H9 (cell line): ENCODE data around the gene TRAF3. TPM values are rescaled to one million over a fixed set of nuclear protein-coding genes. Genes with fewer than 3 reads are reported as not detected.

Experiments
- DNase-seq: peaks from one replicate; pipeline ENCODE4 v3.0.0-alpha.2; 2017
- H2AFZ ChIP-seq: one replicate; pipeline ENCODE4 v1.6.1; 2013; ENCODE audit warnings: mild to moderate bottlenecking, low read length, control low read depth, moderate library complexity
- H2AK5ac ChIP-seq: 2 replicates; pipeline ENCODE4 v1.6.1; 2013; ENCODE audit warnings: low read length, control low read depth, mixed read lengths; ENCODE audit not compliant: insufficient read length
- H2BK120ac ChIP-seq: one replicate; pipeline ENCODE4 v1.6.1; 2013; ENCODE audit warnings: low read depth, mild to moderate bottlenecking, low read length, control low read depth, inconsistent platforms; ENCODE audit not compliant: poor library complexity, severe bottlenecking
- H2BK12ac ChIP-seq: 2 replicates; pipeline ENCODE4 v1.6.1; 2013; ENCODE audit warnings: low read length, control low read depth, mixed read lengths, low read depth; ENCODE audit not compliant: insufficient read length
- H2BK15ac ChIP-seq: 2 replicates; pipeline ENCODE4 v1.6.1; 2013; ENCODE audit warnings: low read depth, low read length, control low read depth
- H2BK20ac ChIP-seq: one replicate; pipeline ENCODE4 v1.6.1; 2013; ENCODE audit warnings: low read depth, mild to moderate bottlenecking, low read length, control low read depth, inconsistent platforms; ENCODE audit not compliant: poor library complexity, severe bottlenecking
- H2BK5ac ChIP-seq: 2 replicates; pipeline ENCODE4 v1.6.1; 2013; ENCODE audit warnings: low read length, control low read depth, mixed read lengths; ENCODE audit not compliant: insufficient read length
- H3K14ac ChIP-seq: 2 replicates; pipeline ENCODE4 v1.6.1; 2013; ENCODE audit warnings: low read length, control low read depth; ENCODE audit not compliant: insufficient read depth
- H3K18ac ChIP-seq: 2 replicates; pipeline ENCODE4 v1.6.1; 2013; ENCODE audit warnings: low read depth, mild to moderate bottlenecking, mixed read lengths, low read length, control low read depth; ENCODE audit not compliant: insufficient read length
- H3K23ac ChIP-seq: 2 replicates; pipeline ENCODE4 v1.6.1; 2013; ENCODE audit warnings: low read length, control low read depth, mixed read lengths, low read depth; ENCODE audit not compliant: insufficient read length
- H3K23me2 ChIP-seq: 2 replicates; pipeline ENCODE4 v1.6.1; 2013; ENCODE audit warnings: low read depth, mild to moderate bottlenecking, mixed read lengths, low read length, control low read depth; ENCODE audit not compliant: insufficient read length, poor library complexity, severe bottlenecking
- H3K27ac ChIP-seq: 2 replicates; pipeline ENCODE4 v1.5.1; 2013; ENCODE audit warnings: low read length, control low read depth, mixed read lengths, low read depth; ENCODE audit not compliant: insufficient read length
- H3K27me3 ChIP-seq: 2 replicates; pipeline ENCODE4 v1.6.1; 2013; ENCODE audit warnings: low read length, control low read depth, inconsistent platforms; ENCODE audit not compliant: insufficient read depth
- H3K4ac ChIP-seq: 2 replicates; pipeline ENCODE4 v1.6.1; 2013; ENCODE audit warnings: low read depth, mild to moderate bottlenecking, control low read depth, inconsistent platforms, low read length, moderate library complexity
- H3K4me1 ChIP-seq: 2 replicates; pipeline ENCODE4 v1.6.1; 2013; ENCODE audit warnings: low read length, control low read depth, inconsistent platforms; ENCODE audit not compliant: insufficient read depth
- H3K4me2 ChIP-seq: 2 replicates; pipeline ENCODE4 v1.6.1; 2013; ENCODE audit warnings: low read length, control low read depth, mixed read lengths; ENCODE audit not compliant: insufficient read length, insufficient read depth
- H3K56ac ChIP-seq: 2 replicates; pipeline ENCODE4 v1.6.1; 2013; ENCODE audit warnings: low read depth, mild to moderate bottlenecking, mixed read lengths, low read length, control low read depth; ENCODE audit not compliant: insufficient read length
- H3K79me1 ChIP-seq: 2 replicates; pipeline ENCODE4 v1.6.1; 2013; ENCODE audit warnings: low read depth, mild to moderate bottlenecking, moderate library complexity, low read length, control low read depth, inconsistent platforms; ENCODE audit not compliant: insufficient read depth, poor library complexity, severe bottlenecking
- H3K79me2 ChIP-seq: 2 replicates; pipeline ENCODE4 v1.6.1; 2013; ENCODE audit warnings: low read length, control low read depth, inconsistent platforms; ENCODE audit not compliant: insufficient read depth
- H3K9ac ChIP-seq: 2 replicates; pipeline ENCODE4 v1.6.1; 2013; ENCODE audit warnings: low read length, control low read depth, mixed read lengths; ENCODE audit not compliant: insufficient read length; ENCODE audit errors: extremely low read depth
- H3K9me3 ChIP-seq: one replicate; pipeline ENCODE4 v1.6.1; 2013; ENCODE audit warnings: low read depth, low read length, inconsistent platforms; ENCODE audit not compliant: control insufficient read depth
- H3T11ph ChIP-seq: one replicate; pipeline ENCODE4 v1.6.1; 2013; ENCODE audit warnings: mild to moderate bottlenecking, low read length, control low read depth, inconsistent platforms
- H4K20me1 ChIP-seq: one replicate; pipeline ENCODE4 v1.6.1; 2013; ENCODE audit not compliant: control insufficient read depth, insufficient read length, insufficient read depth
- H4K5ac ChIP-seq: 2 replicates; pipeline ENCODE4 v1.6.1; 2013; ENCODE audit warnings: low read depth, mild to moderate bottlenecking, mixed read lengths, low read length, control low read depth; ENCODE audit not compliant: insufficient read length
- H4K8ac ChIP-seq: replicated peaks from 2 replicates; pipeline ENCODE4 v1.6.1; 2013; ENCODE audit warnings: low read length, control low read depth, mixed read lengths, low read depth; ENCODE audit not compliant: insufficient read length
- H4K91ac ChIP-seq: 2 replicates; pipeline ENCODE4 v1.6.1; 2013; ENCODE audit warnings: low read depth, mild to moderate bottlenecking, moderate library complexity, mixed read lengths, low read length, control low read depth; ENCODE audit not compliant: insufficient read length
- H3K27ac Mint-ChIP-seq, 3 experiments: 2 replicates in 2 of 3; 3 replicates in 1 of 3; pipeline ENCODE4 v1.8.0; 2020 to 2021; ENCODE audit warnings: mixed read lengths in 3 of 3, mild to moderate bottlenecking in 1 of 3, moderate library complexity in 1 of 3
- H3K27me3 Mint-ChIP-seq: 2 replicates; pipeline ENCODE4 v1.8.0; 2021; ENCODE audit warnings: low read depth, mild to moderate bottlenecking, moderate library complexity, mixed read lengths
- H3K36me3 Mint-ChIP-seq, 3 experiments: 2 replicates in 2 of 3; 3 replicates in 1 of 3; pipeline ENCODE4 v1.8.0; 2020 to 2021; ENCODE audit warnings: low read depth in 3 of 3, mixed read lengths in 3 of 3; ENCODE audit not compliant: insufficient read depth in 1 of 3
- H3K4me1 Mint-ChIP-seq, 2 experiments: 2 replicates each; pipeline ENCODE4 v1.8.0; 2020; ENCODE audit warnings: mixed read lengths in 2 of 2
- H3K4me3 Mint-ChIP-seq, 2 experiments: 2 replicates in 1 of 2; 3 replicates in 1 of 2; pipeline ENCODE4 v1.8.0; 2020 to 2021; ENCODE audit warnings: mild to moderate bottlenecking in 2 of 2, mixed read lengths in 2 of 2, moderate library complexity in 1 of 2
- H3K9me3 Mint-ChIP-seq, 2 experiments: 2 replicates in 1 of 2; 3 replicates in 1 of 2; pipeline ENCODE4 v1.8.0; 2020; ENCODE audit warnings: mild to moderate bottlenecking in 2 of 2, mixed read lengths in 2 of 2, moderate library complexity in 1 of 2
- CTCF ChIP-seq: fragments of 200-600 bp; sonication (generic); conservative IDR thresholded peaks from 3 replicates; pipeline ENCODE4 v1.8.0; 2021; ENCODE audit warnings: antibody characterized with exemption, mild to moderate bottlenecking
- whole genome bisulfite sequencing: extraction: QIAGEN DNeasy Blood & Tissue Kit; methylation state at CpG from one replicate; pipeline ENCODE4 v1.1.7; 2013; ENCODE audit warnings: missing lambda C conversion rate, low lambda C conversion rate, mixed read lengths; ENCODE audit not compliant: insufficient read length; ENCODE audit errors: extremely low coverage; 5-methylcytosine and 5-hydroxymethylcytosine counted together
- total RNA-seq: library from RNA; stranded (reverse); gene quantifications from 2 replicates; pipeline ENCODE4 v1.2.1, GENCODE V29; 2021

TRAF3 gene
- total RNA-seq, 1 experiment from 2014 or later, result 9.6 TPM

GRCh38 chr14:102873131-102873530 is 95.9 kb downstream of the TRAF3 start:
- Histone ChIP-seq H2BK12ac (no peak overlapping the region), H3K4ac (no peak overlapping the region), H2BK15ac (no peak overlapping the region), H2AFZ (no peak overlapping the region), H2BK5ac (no peak overlapping the region), H3K4me2 (no peak overlapping the region), H3K79me1 (no peaks in the 10 kb centered on the region), H3K27me3 (no peaks in the 10 kb centered on the region), H3K23ac (no peak overlapping the region), H3K56ac (no peak overlapping the region), H3K79me2 (no peaks in the 10 kb centered on the region), H3K9ac (no peak overlapping the region), H3K9me3 (no peaks in the 10 kb centered on the region), H3K14ac (no peak overlapping the region), H4K5ac (no peak overlapping the region), H3T11ph (no peak overlapping the region), H2AK5ac (no peak overlapping the region), H3K4me1 (no peaks in the 10 kb centered on the region), H4K20me1 (no peaks in the 10 kb centered on the region), H3K23me2 (no peaks in the 10 kb centered on the region), H3K27ac (no peak overlapping the region), H2BK20ac (no peak overlapping the region), H4K91ac (no peak overlapping the region), H4K8ac (no peak overlapping the region), H2BK120ac (no peak overlapping the region), H3K18ac (no peak overlapping the region)
- WGBS, result no CpG with 5 or more reads among the region's 7 CpGs
- Mint-ChIP-seq H3K4me3 (no peak overlapping the region), H3K36me3 (peaks cover 0 to 18% (median 2%) of the 10 kb centered on the region in 3 experiments; a peak in 3 of 7 replicates), H3K9me3 (no peaks in the 10 kb centered on the region), H3K27ac (0 out of 7 replicates have a peak overlapping the region, but pooled peaks of 1 of the 3 experiments have one; percentile 68), H3K27me3 (no peaks in the 10 kb centered on the region), H3K4me1 (peaks cover 10 to 11% of the 10 kb centered on the region in 2 experiments)
- no peak for DNase-seq
- TF ChIP-seq CTCF, result no peak
